ENCODE results near the gene DDOST.

DDOST gene

GRCh38 chr1:20658166-20658915, 2.8 kb downstream of the DDOST start:
- no peak for DNase-seq

- no peak for DNase-seq
Observed at GRCh38 chr1:20657024-20657423, 4.1 kb downstream of the DDOST start.

GRCh38 chr1:20654104-20654690, 7.0 kb downstream of the DDOST start:
- no peak for DNase-seq

- no peak for DNase-seq
Observed at GRCh38 chr1:20652300-20652699, 8.9 kb downstream of the DDOST start.

- no peak for DNase-seq
Observed at GRCh38 chr1:20648946-20649345, 12.2 kb downstream of the DDOST start.

- no peak for DNase-seq
Observed at GRCh38 chr1:20648438-20648837, 12.7 kb downstream of the DDOST start.

- no peak for DNase-seq
Observed at GRCh38 chr1:20645414-20645813, 15.8 kb downstream of the DDOST start.

- DNase-seq, result no peak
Observed at GRCh38 chr1:20644416-20644815, 16.8 kb downstream of the DDOST start.

- DNase-seq, result no peak
Observed at GRCh38 chr1:20643080-20643479, 18.1 kb downstream of the DDOST start.

- DNase-seq, result no peak
Observed at GRCh38 chr1:20641975-20642374, 19.2 kb downstream of the DDOST start.

- peak; percentile 37 for DNase-seq
Observed at GRCh38 chr1:20640183-20640597, 21.0 kb downstream of the DDOST start.

GRCh38 chr1:20636785-20637347, 24.3 kb downstream of the DDOST start:
- DNase-seq, result no peak

GRCh38 chr1:20634594-20635084, 26.5 kb downstream of the DDOST start:
- DNase-seq, result no peak

GRCh38 chr1:20634065-20634593, 27.0 kb downstream of the DDOST start:
- no peak for DNase-seq

- peak; percentile 83 for DNase-seq
Observed at GRCh38 chr1:20633190-20634064, 27.7 kb downstream of the DDOST start, which contains the start of gene PINK1. PINK1 (plus strand) TSS chr1:20633458; CDS start chr1:20633549, 91 bp downstream.

- DNase-seq, result no peak
Observed at GRCh38 chr1:20632386-20632785, 28.8 kb downstream of the DDOST start.

GRCh38 chr1:20630729-20631128, 30.4 kb downstream of the DDOST start:
- DNase-seq, result no peak

GRCh38 chr1:20626524-20626923, 34.6 kb downstream of the DDOST start:
- DNase-seq, result no peak

- no peak for DNase-seq
Observed at GRCh38 chr1:20626098-20626427, 35.1 kb downstream of the DDOST start.

GRCh38 chr1:20625176-20626097, 35.7 kb downstream of the DDOST start:
- DNase-seq, result no peak

- no peak for DNase-seq
Observed at GRCh38 chr1:20624709-20625108, 36.5 kb downstream of the DDOST start.

- no peak for DNase-seq
Observed at GRCh38 chr1:20621012-20621411, 40.2 kb downstream of the DDOST start.

Measured in CD4-positive, alpha-beta T cell treated with Interferon gamma for 1 hour (primary cell).